SK-N-SH (cell line): ENCODE data around the gene C15orf61. TPM values are rescaled to one million over a fixed set of nuclear protein-coding genes. Genes with fewer than 3 reads are reported as not detected.

Source experiments
- CTCF ChIA-PET: fragments of 300-600, 350-600 bp; formaldehyde crosslinking; extraction: SDS; loops from one replicate; lab custom pipeline; 2021; lab: Yijun Ruan, JAX
- POLR2A ChIA-PET: fragments of 350-600 bp; sonication (Branson Sonifier 250); formaldehyde crosslinking; extraction: SDS; loops from one replicate; lab custom pipeline; 2020; ENCODE audit warnings: antibody characterized with exemption, inconsistent platforms; lab: Yijun Ruan, JAX
- DNase-seq: peaks from one replicate; pipeline ENCODE4 v3.0.0; 2012
- H2AFZ ChIP-seq: fragments of 200-600 bp; sonication (generic); 2 replicates; pipeline ENCODE4 v1.8.1; 2016; ENCODE audit warnings: antibody characterized with exemption, mild to moderate bottlenecking, low read depth
- H3F3A ChIP-seq: fragments of 200-600 bp; sonication (generic); replicated peaks from 2 replicates; pipeline ENCODE3; 2016; ENCODE audit warnings: antibody characterized with exemption, mild to moderate bottlenecking; ENCODE audit not compliant: insufficient read depth
- H3K27ac ChIP-seq, 2 experiments: fragments of 200-500 bp in 1 of 2; fragments of 200-600 bp in 1 of 2; sonication (Bioruptor generic) in 1 of 2; sonication (generic), shearing (Covaris generic) in 1 of 2; 2 replicates each; pipeline versions ENCODE4 v1.5.1 to v1.6.1; 2014 to 2016; ENCODE audit warnings: low read depth in 2 of 2, inconsistent platforms in 1 of 2, low read length in 1 of 2, mild to moderate bottlenecking in 1 of 2, mixed read lengths in 1 of 2
- H3K27me3 ChIP-seq: fragments of 200-600 bp; sonication (generic), shearing (Covaris generic); 2 replicates; pipeline ENCODE4 v1.6.1; 2016; ENCODE audit warnings: mixed run types; ENCODE audit not compliant: insufficient read depth
- H3K36me3 ChIP-seq, 2 experiments: fragments of 200-500 bp in 1 of 2; fragments of 200-600 bp in 1 of 2; sonication (Bioruptor generic) in 1 of 2; sonication (generic) in 1 of 2; replicated peaks in 1 of 2; 2 replicates each; pipeline versions ENCODE3 to v1.5.1; 2014 to 2016; ENCODE audit warnings: low read length in 1 of 2, mild to moderate bottlenecking in 1 of 2; ENCODE audit not compliant: insufficient read depth in 2 of 2, control insufficient read depth in 1 of 2
- H3K4me1 ChIP-seq, 2 experiments: fragments of 200-500 bp in 1 of 2; fragments of 200-600 bp in 1 of 2; sonication (Bioruptor generic) in 1 of 2; sonication (generic), shearing (Covaris generic) in 1 of 2; 2 replicates each; pipeline versions ENCODE4 v1.5.1 to v1.6.1; 2014 to 2016; ENCODE audit warnings: low read depth in 1 of 2, low read length in 1 of 2, mixed run types in 1 of 2; ENCODE audit not compliant: insufficient read depth in 2 of 2, control insufficient read depth in 1 of 2
- H3K4me2 ChIP-seq: fragments of 200-600 bp; sonication (generic), shearing (Covaris generic); 2 replicates; pipeline ENCODE4 v1.6.1; 2017; ENCODE audit warnings: mixed run types
- H3K4me3 ChIP-seq, 2 experiments: fragments of 200-500 bp in 1 of 2; fragments of 200-600 bp in 1 of 2; sonication (Bioruptor generic) in 1 of 2; sonication (generic), shearing (Covaris generic) in 1 of 2; 2 replicates each; pipeline versions ENCODE4 v1.5.1 to v1.8.1; 2014 to 2016; ENCODE audit warnings: low read depth in 2 of 2, inconsistent platforms in 1 of 2, low read length in 1 of 2, mild to moderate bottlenecking in 1 of 2, mixed read lengths in 1 of 2, moderate library complexity in 1 of 2
- H3K79me2 ChIP-seq: fragments of 200-600 bp; sonication (generic); 2 replicates; pipeline ENCODE4 v1.8.1; 2017; ENCODE audit warnings: mild to moderate bottlenecking; ENCODE audit not compliant: insufficient read depth
- H3K9ac ChIP-seq: fragments of 200-600 bp; sonication (generic); 2 replicates; pipeline ENCODE4 v1.6.1; 2017; ENCODE audit warnings: mixed run types
- H3K9me2 ChIP-seq: fragments of 200-600 bp; sonication (generic); 2 replicates; pipeline ENCODE4 v1.6.1; 2017; ENCODE audit warnings: mixed run types
- H3K9me3 ChIP-seq: fragments of 200-600 bp; sonication (generic); 2 replicates; pipeline ENCODE4 v1.6.1; 2017; ENCODE audit warnings: mixed run types, mild to moderate bottlenecking, moderate library complexity
- H4K20me1 ChIP-seq: fragments of 200-600 bp; sonication (generic); 2 replicates; pipeline ENCODE4 v1.6.1; 2017; ENCODE audit warnings: mild to moderate bottlenecking, mixed run types; ENCODE audit not compliant: insufficient read depth
- CTCF ChIP-seq: fragments of 200-600 bp; sonication (generic); IDR thresholded peaks from 2 replicates; pipeline ENCODE4 v1.6.1; 2017; ENCODE audit warnings: antibody characterized with exemption, mild to moderate bottlenecking, moderate library complexity
- ELF1 ChIP-seq: IDR thresholded peaks from 2 replicates; pipeline ENCODE4 v1.4.0; 2012
- EZH2phosphoT487 ChIP-seq: fragments of 200-600 bp; sonication (generic); IDR thresholded peaks from 2 replicates; pipeline ENCODE4 v1.6.1; 2017; ENCODE audit warnings: low read depth, mixed run types, mild to moderate bottlenecking, antibody characterized with exemption, moderate library complexity, borderline replicate concordance
- FOSL2 ChIP-seq: IDR thresholded peaks from 2 replicates; pipeline ENCODE4 v1.4.0; 2012; ENCODE audit warnings: low read depth, mild to moderate bottlenecking, moderate library complexity, borderline replicate concordance
- FOXJ3 ChIP-seq: sonication (generic); formaldehyde crosslinking; IDR thresholded peaks from 2 replicates; pipeline ENCODE4 v1.5.1; 2020; ENCODE audit warnings: mild to moderate bottlenecking, missing genetic modification reagents
- GATA2 ChIP-seq: sonication (generic); formaldehyde crosslinking; IDR thresholded peaks from 2 replicates; pipeline ENCODE4 v1.5.0; 2020; ENCODE audit warnings: mild to moderate bottlenecking, missing genetic modification reagents
- IRF3 ChIP-seq: fragments of 150-350 bp; IDR thresholded peaks from 2 replicates; pipeline ENCODE4 v1.6.1; 2016; ENCODE audit warnings: mild to moderate bottlenecking, low read depth, low read length
- MAX ChIP-seq: IDR thresholded peaks from 2 replicates; pipeline ENCODE4 v1.4.0; 2012; ENCODE audit warnings: low read depth
- PBX3 ChIP-seq: IDR thresholded peaks from 2 replicates; pipeline ENCODE4; 2012
- RAD21 ChIP-seq: IDR thresholded peaks from 2 replicates; pipeline ENCODE4 v1.6.1; 2012; ENCODE audit warnings: mild to moderate bottlenecking, low read length
- RCOR1 ChIP-seq: fragments of 150-350 bp; IDR thresholded peaks from 2 replicates; pipeline ENCODE4 v1.6.1; 2017; ENCODE audit warnings: antibody characterized with exemption, low read length
- SIN3A ChIP-seq: IDR thresholded peaks from 2 replicates; pipeline ENCODE4 v1.6.1; 2012; ENCODE audit warnings: low read depth, mild to moderate bottlenecking, low read length, moderate library complexity, borderline replicate concordance
- TAF1 ChIP-seq: IDR thresholded peaks from 2 replicates; pipeline ENCODE4 v1.6.1; 2012; ENCODE audit warnings: low read depth, mild to moderate bottlenecking, low read length, moderate library complexity, borderline replicate concordance
- WGBS: methylation state at CpG from one replicate; pipeline ENCODE4 v1.1.6; 2017; ENCODE audit warnings: low lambda C conversion rate; 5-methylcytosine and 5-hydroxymethylcytosine counted together
- polyA plus RNA-seq, 3 experiments: library from polyadenylated mRNA; depleted of rRNA; stranded (reverse); fragments of >200 nt; gene quantifications; 2 replicates each; pipeline ENCODE4 v1.2.3, GENCODE V29; 2012
- TF ChIP-seq, protein P1 (sequence below): IDR thresholded peaks from 2 replicates; pipeline ENCODE4 v1.4.0; 2012; ENCODE audit warnings: low read depth, borderline replicate concordance
- TF ChIP-seq, protein P2 (sequence below): IDR thresholded peaks from 2 replicates; pipeline ENCODE4 v1.6.1; 2012; ENCODE audit warnings: mild to moderate bottlenecking, low read depth, low read length, moderate library complexity

C15orf61 gene
- polyA plus RNA-seq, 1 of the 3 experiments (the other 2 are of a cell fraction) = 4.0 TPM

DNA sequence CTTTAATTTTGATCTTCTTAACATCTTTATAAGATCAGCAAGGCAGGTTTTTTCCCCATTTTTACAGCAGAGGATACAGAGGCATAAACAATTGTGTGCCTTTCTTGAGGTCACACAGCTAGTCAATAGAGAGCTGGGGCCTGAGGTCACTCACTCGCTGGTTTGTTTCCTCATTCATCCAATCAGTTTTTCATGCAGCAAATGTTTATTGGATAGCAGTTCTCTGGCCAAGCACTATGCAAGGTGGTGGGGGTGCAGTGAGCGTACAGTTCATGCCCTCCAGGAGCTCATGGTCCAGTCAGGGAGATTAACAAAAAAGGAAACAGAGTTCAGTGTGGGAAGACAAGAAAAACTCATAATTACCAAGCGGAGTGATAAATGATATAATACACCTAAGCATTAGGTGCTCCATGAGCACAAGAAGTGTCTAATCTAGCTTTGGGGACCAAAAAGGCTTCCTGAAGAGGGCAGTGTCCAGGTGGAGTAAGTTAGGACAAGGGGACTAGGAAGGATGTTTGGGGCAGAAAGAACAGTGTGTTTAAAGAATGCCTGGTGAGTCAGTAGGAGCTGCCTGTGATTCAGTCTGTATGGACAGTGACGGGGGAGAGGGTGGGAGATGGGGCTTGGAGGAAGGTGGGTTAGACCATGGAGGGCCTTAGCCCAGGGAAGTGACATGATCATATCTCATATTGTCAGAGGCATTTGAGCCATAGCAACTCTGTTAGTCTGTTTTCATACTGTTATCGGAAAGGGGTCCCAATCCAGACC is 50.9 kb downstream of the C15orf61 start:
- Histone ChIP-seq H3K27me3 (no peaks in the 10 kb centered on the region), H3K9me2 (no peaks in the 10 kb centered on the region), H2AFZ (no peak overlapping the region), H3K4me3 (no peak overlapping the region), H3K4me1 (no peaks in the 10 kb centered on the region; a peak in 2 of 4 replicates), H3K27ac (no peak overlapping the region), H3K9ac (no peak overlapping the region), H3K79me2 (no peaks in the 10 kb centered on the region), H3K9me3 (no peaks in the 10 kb centered on the region), H3F3A (peaks cover 4% of the 10 kb centered on the region), H4K20me1 (no peaks in the 10 kb centered on the region), H3K4me2 (no peak overlapping the region), H3K36me3 (peaks cover 0 to 8% of the 10 kb centered on the region in 2 experiments)
- DNase-seq = no peak
- no peak for TF ChIP-seq FOXJ3
- TF ChIP-seq MAX = no peak
- TF ChIP-seq PBX3 = no peak
- TF ChIP-seq SIN3A = no peak
- no peak for TF ChIP-seq IRF3
- TF ChIP-seq EZH2phosphoT487 = no peak
- TF ChIP-seq GATA2 (CRISPR knock-in tag) = no peak
- no peak for TF ChIP-seq RCOR1
- TF ChIP-seq FOSL2 = no peak
- TF ChIP-seq, protein P1, sequence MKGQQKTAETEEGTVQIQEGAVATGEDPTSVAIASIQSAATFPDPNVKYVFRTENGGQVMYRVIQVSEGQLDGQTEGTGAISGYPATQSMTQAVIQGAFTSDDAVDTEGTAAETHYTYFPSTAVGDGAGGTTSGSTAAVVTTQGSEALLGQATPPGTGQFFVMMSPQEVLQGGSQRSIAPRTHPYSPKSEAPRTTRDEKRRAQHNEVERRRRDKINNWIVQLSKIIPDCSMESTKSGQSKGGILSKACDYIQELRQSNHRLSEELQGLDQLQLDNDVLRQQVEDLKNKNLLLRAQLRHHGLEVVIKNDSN = no peak
- no peak for TF ChIP-seq ELF1
- TF ChIP-seq, protein P2, sequence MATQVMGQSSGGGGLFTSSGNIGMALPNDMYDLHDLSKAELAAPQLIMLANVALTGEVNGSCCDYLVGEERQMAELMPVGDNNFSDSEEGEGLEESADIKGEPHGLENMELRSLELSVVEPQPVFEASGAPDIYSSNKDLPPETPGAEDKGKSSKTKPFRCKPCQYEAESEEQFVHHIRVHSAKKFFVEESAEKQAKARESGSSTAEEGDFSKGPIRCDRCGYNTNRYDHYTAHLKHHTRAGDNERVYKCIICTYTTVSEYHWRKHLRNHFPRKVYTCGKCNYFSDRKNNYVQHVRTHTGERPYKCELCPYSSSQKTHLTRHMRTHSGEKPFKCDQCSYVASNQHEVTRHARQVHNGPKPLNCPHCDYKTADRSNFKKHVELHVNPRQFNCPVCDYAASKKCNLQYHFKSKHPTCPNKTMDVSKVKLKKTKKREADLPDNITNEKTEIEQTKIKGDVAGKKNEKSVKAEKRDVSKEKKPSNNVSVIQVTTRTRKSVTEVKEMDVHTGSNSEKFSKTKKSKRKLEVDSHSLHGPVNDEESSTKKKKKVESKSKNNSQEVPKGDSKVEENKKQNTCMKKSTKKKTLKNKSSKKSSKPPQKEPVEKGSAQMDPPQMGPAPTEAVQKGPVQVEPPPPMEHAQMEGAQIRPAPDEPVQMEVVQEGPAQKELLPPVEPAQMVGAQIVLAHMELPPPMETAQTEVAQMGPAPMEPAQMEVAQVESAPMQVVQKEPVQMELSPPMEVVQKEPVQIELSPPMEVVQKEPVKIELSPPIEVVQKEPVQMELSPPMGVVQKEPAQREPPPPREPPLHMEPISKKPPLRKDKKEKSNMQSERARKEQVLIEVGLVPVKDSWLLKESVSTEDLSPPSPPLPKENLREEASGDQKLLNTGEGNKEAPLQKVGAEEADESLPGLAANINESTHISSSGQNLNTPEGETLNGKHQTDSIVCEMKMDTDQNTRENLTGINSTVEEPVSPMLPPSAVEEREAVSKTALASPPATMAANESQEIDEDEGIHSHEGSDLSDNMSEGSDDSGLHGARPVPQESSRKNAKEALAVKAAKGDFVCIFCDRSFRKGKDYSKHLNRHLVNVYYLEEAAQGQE = no peak
- TF ChIP-seq TAF1 = no peak
- no peak for TF ChIP-seq CTCF
- no peak for TF ChIP-seq RAD21
- ChIA-PET CTCF (interaction anchor here (1.7 kb wide), 1 partner anchor 13 kb away, joined by 3 read pairs; no protein-coding TSS in a partner anchor), POLR2A (no interaction called here)
- 93% methylated on average over 5 of the region's 5 CpGs for WGBS
